OCI-LY1 (cell line): Measurements from ENCODE around the gene CCND1.
"Not testable (repeated sequence)": the region's sequence is repeated elsewhere in the genome, so short reads cannot be mapped to it uniquely, and the experiment has no call there.

Experiments used
- H2AFZ ChIP-seq: fragments of 200-600 bp; sonication (generic), shearing (Covaris generic); 2 replicates; pipeline ENCODE4 v1.6.0; 2014; ENCODE audit warnings: antibody characterized with exemption, mild to moderate bottlenecking, low read length
- H3F3A ChIP-seq: fragments of 200-600 bp; sonication (generic), shearing (Covaris generic); 2 replicates; pipeline ENCODE4 v1.6.0; 2014; ENCODE audit warnings: mild to moderate bottlenecking, antibody characterized with exemption, low read length, moderate library complexity; ENCODE audit not compliant: insufficient read depth
- H3K27ac ChIP-seq: fragments of 200-600 bp; sonication (generic); 2 replicates; pipeline ENCODE4 v1.5.1; 2014; ENCODE audit warnings: low read length, mixed run types, mild to moderate bottlenecking, low read depth; ENCODE audit not compliant: poor library complexity, severe bottlenecking
- H3K27me3 ChIP-seq: fragments of 200-600 bp; sonication (generic); 2 replicates; pipeline ENCODE4 v1.6.0; 2014; ENCODE audit warnings: antibody characterized with exemption, mild to moderate bottlenecking, low read length, moderate library complexity; ENCODE audit not compliant: insufficient read depth
- H3K36me3 ChIP-seq: fragments of 200-600 bp; sonication (generic); 2 replicates; pipeline ENCODE4 v1.6.1; 2014; ENCODE audit warnings: mild to moderate bottlenecking, antibody characterized with exemption, low read length, moderate library complexity, mixed read lengths; ENCODE audit not compliant: insufficient read depth
- H3K4me1 ChIP-seq: fragments of 200-600 bp; sonication (generic); 2 replicates; pipeline ENCODE4 v1.5.1; 2014; ENCODE audit warnings: mild to moderate bottlenecking, low read length, moderate library complexity; ENCODE audit not compliant: insufficient read depth, severe bottlenecking
- H3K4me2 ChIP-seq: fragments of 200-600 bp; sonication (generic), shearing (Covaris generic); 2 replicates; pipeline ENCODE4 v1.6.1; 2014; ENCODE audit warnings: low read length
- H3K4me3 ChIP-seq: fragments of 200-600 bp; sonication (generic); 2 replicates; pipeline ENCODE4 v1.5.1; 2014; ENCODE audit warnings: low read length, low read depth, mild to moderate bottlenecking, mixed read lengths; ENCODE audit not compliant: poor library complexity, severe bottlenecking
- H3K79me2 ChIP-seq: fragments of 200-600 bp; shearing (Covaris generic); 2 replicates; pipeline ENCODE4 v1.6.1; 2016; ENCODE audit warnings: mixed run types, low read length, mixed read lengths; ENCODE audit not compliant: insufficient read depth
- H3K9ac ChIP-seq: fragments of 200-600 bp; sonication (generic), shearing (Covaris generic); 2 replicates; pipeline ENCODE4 v1.6.1; 2014; ENCODE audit warnings: mild to moderate bottlenecking, low read length, mixed read lengths
- H3K9me2 ChIP-seq: fragments of 200-600 bp; sonication (generic), shearing (Covaris generic); 2 replicates; pipeline ENCODE4 v1.6.1; 2014; ENCODE audit warnings: low read depth, mild to moderate bottlenecking, low read length, mixed read lengths
- H3K9me3 ChIP-seq: fragments of 200-600 bp; shearing (Covaris generic); 2 replicates; pipeline ENCODE4 v1.6.1; 2014; ENCODE audit warnings: low read length, mixed read lengths
- H4K20me1 ChIP-seq: fragments of 200-600 bp; sonication (generic), shearing (Covaris generic); 2 replicates; pipeline ENCODE4 v1.6.0; 2016; ENCODE audit warnings: mild to moderate bottlenecking, low read length; ENCODE audit not compliant: insufficient read depth
- EZH2 ChIP-seq: fragments of 200-600 bp; sonication (generic), shearing (Covaris generic); IDR thresholded peaks from 2 replicates; pipeline ENCODE4 v1.8.0; 2017; ENCODE audit warnings: borderline replicate concordance, mixed run types, mild to moderate bottlenecking, antibody characterized with exemption, low read length, moderate library complexity, mixed read lengths
- TF ChIP-seq, protein P1 (sequence below): fragments of 200-600 bp; sonication (generic), shearing (Covaris generic); IDR thresholded peaks from 2 replicates; pipeline ENCODE4 v1.5.1; 2017; ENCODE audit warnings: mild to moderate bottlenecking, antibody characterized with exemption, low read length, moderate library complexity, mixed read lengths

Gene CCND1

DNA sequence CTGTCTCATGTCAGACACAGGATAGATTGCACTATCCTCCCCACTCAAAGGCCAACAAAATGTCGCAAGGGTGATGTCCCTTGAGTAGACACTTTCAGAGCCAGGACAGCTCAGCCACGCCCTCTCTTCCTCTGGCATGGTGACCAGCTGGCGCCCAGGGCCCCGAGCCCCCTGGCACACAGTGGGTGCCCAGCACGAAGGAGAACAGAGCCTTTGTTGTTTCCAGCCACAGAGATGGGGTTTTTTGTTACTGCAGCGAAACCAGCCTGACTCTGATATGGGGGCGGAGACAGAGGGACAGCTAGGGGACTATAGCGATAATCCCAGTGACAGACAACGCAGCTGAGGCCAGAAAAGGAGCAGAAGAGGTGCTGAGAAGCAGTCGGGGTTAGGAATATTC lies 23.3 kb upstream of the CCND1 start:
- Histone ChIP-seq H3K36me3 (no peaks in the 10 kb centered on the region), H3K9me3 (no peaks in the 10 kb centered on the region), H4K20me1 (no peaks in the 10 kb centered on the region), H3K4me1 (no peaks in the 10 kb centered on the region), H3K9ac (no peak overlapping the region), H3F3A (no peaks in the 10 kb centered on the region), H3K9me2 (no peaks in the 10 kb centered on the region), H3K79me2 (no peaks in the 10 kb centered on the region), H3K4me3 (no peak overlapping the region), H2AFZ (no peak overlapping the region), H3K27me3 (no peaks in the 10 kb centered on the region), H3K27ac (no peak overlapping the region), H3K4me2 (no peak overlapping the region)
- no peak for TF ChIP-seq EZH2
- TF ChIP-seq, protein P1, sequence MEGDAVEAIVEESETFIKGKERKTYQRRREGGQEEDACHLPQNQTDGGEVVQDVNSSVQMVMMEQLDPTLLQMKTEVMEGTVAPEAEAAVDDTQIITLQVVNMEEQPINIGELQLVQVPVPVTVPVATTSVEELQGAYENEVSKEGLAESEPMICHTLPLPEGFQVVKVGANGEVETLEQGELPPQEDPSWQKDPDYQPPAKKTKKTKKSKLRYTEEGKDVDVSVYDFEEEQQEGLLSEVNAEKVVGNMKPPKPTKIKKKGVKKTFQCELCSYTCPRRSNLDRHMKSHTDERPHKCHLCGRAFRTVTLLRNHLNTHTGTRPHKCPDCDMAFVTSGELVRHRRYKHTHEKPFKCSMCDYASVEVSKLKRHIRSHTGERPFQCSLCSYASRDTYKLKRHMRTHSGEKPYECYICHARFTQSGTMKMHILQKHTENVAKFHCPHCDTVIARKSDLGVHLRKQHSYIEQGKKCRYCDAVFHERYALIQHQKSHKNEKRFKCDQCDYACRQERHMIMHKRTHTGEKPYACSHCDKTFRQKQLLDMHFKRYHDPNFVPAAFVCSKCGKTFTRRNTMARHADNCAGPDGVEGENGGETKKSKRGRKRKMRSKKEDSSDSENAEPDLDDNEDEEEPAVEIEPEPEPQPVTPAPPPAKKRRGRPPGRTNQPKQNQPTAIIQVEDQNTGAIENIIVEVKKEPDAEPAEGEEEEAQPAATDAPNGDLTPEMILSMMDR = no peak

DNA sequence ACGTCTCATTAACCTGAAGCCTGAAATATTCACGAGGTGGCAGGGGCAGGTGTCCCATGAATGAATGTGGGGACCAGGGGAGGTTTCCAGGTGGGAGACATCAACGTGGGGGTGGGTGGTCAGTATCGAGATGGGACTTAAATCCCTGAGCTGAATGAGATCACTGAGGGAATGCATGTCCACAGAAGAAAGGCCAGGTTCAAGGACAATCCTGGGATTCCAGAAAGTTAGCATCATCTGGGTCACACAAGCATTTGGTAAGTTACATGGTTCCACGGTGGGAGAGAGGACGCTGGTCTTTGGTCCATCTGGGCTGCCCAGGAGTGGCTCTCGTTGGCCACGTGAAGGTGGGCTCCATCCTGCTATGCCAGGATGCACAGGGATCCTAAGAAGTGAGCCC lies 22.7 kb upstream of the CCND1 start:
- H3K4me2 ChIP-seq = no peak overlapping the region

DNA sequence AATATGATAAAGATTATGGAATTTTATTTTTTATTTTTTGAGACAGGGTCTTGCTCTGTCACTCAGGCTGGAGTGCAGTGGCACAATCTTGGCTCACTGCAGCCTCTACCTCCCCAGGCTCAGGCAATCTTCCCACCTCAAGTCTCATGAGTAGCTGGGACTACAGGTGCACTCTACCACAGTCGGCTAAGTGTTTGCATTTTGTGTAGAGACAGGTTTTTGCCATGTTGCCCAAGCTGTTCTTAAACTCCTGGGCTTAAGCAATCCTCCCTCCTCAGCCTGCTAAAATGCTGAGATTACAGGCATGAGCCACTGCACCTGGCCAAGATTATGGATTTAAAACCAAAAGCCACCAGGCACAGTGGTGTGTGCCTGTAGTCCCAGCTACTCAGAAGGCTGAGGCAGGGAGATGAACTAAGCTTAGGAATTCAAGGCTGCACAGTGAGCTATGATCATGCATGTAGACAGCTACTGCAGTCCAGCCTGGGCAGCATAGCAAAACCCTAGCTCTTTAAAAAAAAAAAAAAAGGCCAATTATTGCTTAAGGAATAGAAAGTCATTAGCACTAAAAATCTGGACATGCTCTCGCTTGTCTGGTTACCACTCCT lies 20.2 kb upstream of the CCND1 start:
- Histone ChIP-seq H3K9me3 (no peaks in the 10 kb centered on the region), H3K36me3 (no peaks in the 10 kb centered on the region)
- TF ChIP-seq EZH2 = no peak
- TF ChIP-seq, protein P1 = no peak

More for the DNA sequence above, 22.7 kb upstream of the CCND1 start:
- H4K20me1 ChIP-seq = no peaks in the 10 kb centered on the region
- TF ChIP-seq, protein P1 = no peak
- no peak for TF ChIP-seq EZH2
- no peaks in the 10 kb centered on the region for H3K9me2 ChIP-seq
- no peak overlapping the region for H3K4me3 ChIP-seq
- H3K4me1 ChIP-seq = no peaks in the 10 kb centered on the region
- no peaks in the 10 kb centered on the region for H3K36me3 ChIP-seq
- H3K9ac ChIP-seq = no peak overlapping the region
- H2AFZ ChIP-seq = no peak overlapping the region
- no peaks in the 10 kb centered on the region for H3K79me2 ChIP-seq
- H3K9me3 ChIP-seq = no peaks in the 10 kb centered on the region
- no peak overlapping the region for H3K27ac ChIP-seq
- no peaks in the 10 kb centered on the region for H3F3A ChIP-seq
- H3K27me3 ChIP-seq = no peaks in the 10 kb centered on the region

DNA sequence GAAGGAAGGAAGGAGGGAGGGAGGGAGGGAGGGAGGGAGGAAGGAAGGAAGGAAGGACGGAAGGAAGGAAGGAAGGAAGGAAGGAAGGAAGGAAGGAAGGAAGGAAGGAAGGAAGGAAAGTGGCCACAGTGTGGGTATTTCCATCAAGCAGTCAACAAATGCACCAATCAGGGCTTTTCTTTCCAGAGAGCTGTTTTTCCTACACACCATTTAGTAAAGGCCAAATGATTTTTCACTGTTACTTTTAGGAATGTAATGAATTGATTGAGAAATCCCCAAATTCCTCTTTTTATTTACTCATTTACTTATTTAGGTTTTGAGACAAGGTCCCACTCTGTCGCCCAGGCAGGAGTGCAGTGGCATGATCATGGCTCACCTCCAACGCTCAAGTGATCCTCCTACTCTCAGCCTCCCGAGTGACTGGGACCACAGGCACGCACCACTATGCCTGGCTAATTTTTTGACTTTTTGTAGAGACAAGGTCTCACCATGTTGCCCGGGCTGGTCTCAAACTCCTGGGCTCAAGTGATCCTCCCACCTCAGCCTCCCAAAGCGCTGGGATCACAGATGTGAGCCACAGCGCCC lies 18.8 kb upstream of the CCND1 start:
- not testable (repeated sequence) for H3K9me2 ChIP-seq, H3K27ac ChIP-seq, H3K27me3 ChIP-seq, H3K9me3 ChIP-seq, H4K20me1 ChIP-seq, H2AFZ ChIP-seq, H3K9ac ChIP-seq, H3K4me2 ChIP-seq, H3F3A ChIP-seq, H3K79me2 ChIP-seq, H3K36me3 ChIP-seq, H3K4me3 ChIP-seq, H3K4me1 ChIP-seq

More for the DNA sequence above, 20.2 kb upstream of the CCND1 start:
- H3K9me2 ChIP-seq = no peaks in the 10 kb centered on the region
- no peaks in the 10 kb centered on the region for H3F3A ChIP-seq
- no peak overlapping the region for H3K27ac ChIP-seq
- H2AFZ ChIP-seq = no peak overlapping the region
- no peak overlapping the region for H3K4me3 ChIP-seq
- no peak overlapping the region for H3K9ac ChIP-seq
- H3K79me2 ChIP-seq = no peaks in the 10 kb centered on the region
- H3K27me3 ChIP-seq = no peaks in the 10 kb centered on the region
- H3K4me1 ChIP-seq = no peaks in the 10 kb centered on the region
- H3K4me2 ChIP-seq = no peak overlapping the region
- no peaks in the 10 kb centered on the region for H4K20me1 ChIP-seq
